ENCODE measurements around the gene RERE.

DNA sequence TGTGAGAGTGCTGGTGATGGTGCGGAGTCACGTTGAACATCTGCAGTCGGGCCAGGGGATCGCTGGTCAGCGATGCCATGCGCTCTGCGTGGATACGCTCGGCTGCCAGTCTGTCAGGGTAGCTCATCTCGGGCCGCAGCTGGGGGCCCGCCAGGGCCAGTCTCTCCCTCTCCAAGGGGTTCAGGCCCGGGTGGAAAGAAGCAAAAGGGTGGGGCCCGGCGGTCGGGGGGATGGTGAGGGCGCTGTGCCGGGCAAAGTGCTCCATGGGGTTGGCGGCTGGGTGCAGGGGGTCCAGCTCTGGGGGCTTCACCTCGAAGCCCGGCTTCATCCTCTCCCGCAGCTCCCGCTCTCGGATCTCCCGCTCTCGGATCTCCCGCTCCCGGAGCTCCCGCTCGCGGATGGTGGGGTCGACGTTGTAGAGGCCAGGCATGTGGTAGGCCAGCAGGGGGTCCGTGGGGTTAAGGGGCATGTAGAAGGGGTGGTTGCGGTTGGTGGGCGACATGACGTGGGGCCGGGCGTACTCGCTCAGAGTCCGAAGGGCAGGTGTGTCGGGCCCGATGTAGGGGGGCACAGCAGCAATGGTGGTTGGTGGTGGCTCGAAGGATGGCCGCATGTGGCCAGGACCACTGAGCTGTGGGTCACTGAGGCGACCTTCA, 459.1 kb downstream of the RERE start:
- TF ChIP-seq, protein P1, sequence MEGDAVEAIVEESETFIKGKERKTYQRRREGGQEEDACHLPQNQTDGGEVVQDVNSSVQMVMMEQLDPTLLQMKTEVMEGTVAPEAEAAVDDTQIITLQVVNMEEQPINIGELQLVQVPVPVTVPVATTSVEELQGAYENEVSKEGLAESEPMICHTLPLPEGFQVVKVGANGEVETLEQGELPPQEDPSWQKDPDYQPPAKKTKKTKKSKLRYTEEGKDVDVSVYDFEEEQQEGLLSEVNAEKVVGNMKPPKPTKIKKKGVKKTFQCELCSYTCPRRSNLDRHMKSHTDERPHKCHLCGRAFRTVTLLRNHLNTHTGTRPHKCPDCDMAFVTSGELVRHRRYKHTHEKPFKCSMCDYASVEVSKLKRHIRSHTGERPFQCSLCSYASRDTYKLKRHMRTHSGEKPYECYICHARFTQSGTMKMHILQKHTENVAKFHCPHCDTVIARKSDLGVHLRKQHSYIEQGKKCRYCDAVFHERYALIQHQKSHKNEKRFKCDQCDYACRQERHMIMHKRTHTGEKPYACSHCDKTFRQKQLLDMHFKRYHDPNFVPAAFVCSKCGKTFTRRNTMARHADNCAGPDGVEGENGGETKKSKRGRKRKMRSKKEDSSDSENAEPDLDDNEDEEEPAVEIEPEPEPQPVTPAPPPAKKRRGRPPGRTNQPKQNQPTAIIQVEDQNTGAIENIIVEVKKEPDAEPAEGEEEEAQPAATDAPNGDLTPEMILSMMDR (conservative IDR thresholded peaks at IDR 0.05; ENCODE audit: low read length), result no peak
- TF ChIP-seq EZH2phosphoT487 (IDR thresholded peaks at IDR 0.05; ENCODE audit: borderline replicate concordance, low read depth, low read length), result no peak

All from OCI-LY7 (cell line).